H9 (cell line): ENCODE data around the gene RNF217. TPM values are rescaled to one million over a fixed set of nuclear protein-coding genes. Genes with fewer than 3 reads are reported as not detected.

Experiments
- DNase-seq: peaks from one replicate; pipeline ENCODE4 v3.0.0-alpha.2; 2017
- H2AFZ ChIP-seq: one replicate; pipeline ENCODE4 v1.6.1; 2013; ENCODE audit warnings: mild to moderate bottlenecking, low read length, control low read depth, moderate library complexity
- H2AK5ac ChIP-seq: 2 replicates; pipeline ENCODE4 v1.6.1; 2013; ENCODE audit warnings: low read length, control low read depth, mixed read lengths; ENCODE audit not compliant: insufficient read length
- H2BK120ac ChIP-seq: one replicate; pipeline ENCODE4 v1.6.1; 2013; ENCODE audit warnings: low read depth, mild to moderate bottlenecking, low read length, control low read depth, inconsistent platforms; ENCODE audit not compliant: poor library complexity, severe bottlenecking
- H2BK12ac ChIP-seq: 2 replicates; pipeline ENCODE4 v1.6.1; 2013; ENCODE audit warnings: low read length, control low read depth, mixed read lengths, low read depth; ENCODE audit not compliant: insufficient read length
- H2BK15ac ChIP-seq: 2 replicates; pipeline ENCODE4 v1.6.1; 2013; ENCODE audit warnings: low read depth, low read length, control low read depth
- H2BK20ac ChIP-seq: one replicate; pipeline ENCODE4 v1.6.1; 2013; ENCODE audit warnings: low read depth, mild to moderate bottlenecking, low read length, control low read depth, inconsistent platforms; ENCODE audit not compliant: poor library complexity, severe bottlenecking
- H2BK5ac ChIP-seq: 2 replicates; pipeline ENCODE4 v1.6.1; 2013; ENCODE audit warnings: low read length, control low read depth, mixed read lengths; ENCODE audit not compliant: insufficient read length
- H3K14ac ChIP-seq: 2 replicates; pipeline ENCODE4 v1.6.1; 2013; ENCODE audit warnings: low read length, control low read depth; ENCODE audit not compliant: insufficient read depth
- H3K18ac ChIP-seq: 2 replicates; pipeline ENCODE4 v1.6.1; 2013; ENCODE audit warnings: low read depth, mild to moderate bottlenecking, mixed read lengths, low read length, control low read depth; ENCODE audit not compliant: insufficient read length
- H3K23ac ChIP-seq: 2 replicates; pipeline ENCODE4 v1.6.1; 2013; ENCODE audit warnings: low read length, control low read depth, mixed read lengths, low read depth; ENCODE audit not compliant: insufficient read length
- H3K23me2 ChIP-seq: 2 replicates; pipeline ENCODE4 v1.6.1; 2013; ENCODE audit warnings: low read depth, mild to moderate bottlenecking, mixed read lengths, low read length, control low read depth; ENCODE audit not compliant: insufficient read length, poor library complexity, severe bottlenecking
- H3K27ac ChIP-seq: 2 replicates; pipeline ENCODE4 v1.5.1; 2013; ENCODE audit warnings: low read length, control low read depth, mixed read lengths, low read depth; ENCODE audit not compliant: insufficient read length
- H3K27me3 ChIP-seq: 2 replicates; pipeline ENCODE4 v1.6.1; 2013; ENCODE audit warnings: low read length, control low read depth, inconsistent platforms; ENCODE audit not compliant: insufficient read depth
- H3K4ac ChIP-seq: 2 replicates; pipeline ENCODE4 v1.6.1; 2013; ENCODE audit warnings: low read depth, mild to moderate bottlenecking, control low read depth, inconsistent platforms, low read length, moderate library complexity
- H3K4me1 ChIP-seq: 2 replicates; pipeline ENCODE4 v1.6.1; 2013; ENCODE audit warnings: low read length, control low read depth, inconsistent platforms; ENCODE audit not compliant: insufficient read depth
- H3K4me2 ChIP-seq: 2 replicates; pipeline ENCODE4 v1.6.1; 2013; ENCODE audit warnings: low read length, control low read depth, mixed read lengths; ENCODE audit not compliant: insufficient read length, insufficient read depth
- H3K56ac ChIP-seq: 2 replicates; pipeline ENCODE4 v1.6.1; 2013; ENCODE audit warnings: low read depth, mild to moderate bottlenecking, mixed read lengths, low read length, control low read depth; ENCODE audit not compliant: insufficient read length
- H3K79me1 ChIP-seq: 2 replicates; pipeline ENCODE4 v1.6.1; 2013; ENCODE audit warnings: low read depth, mild to moderate bottlenecking, moderate library complexity, low read length, control low read depth, inconsistent platforms; ENCODE audit not compliant: insufficient read depth, poor library complexity, severe bottlenecking
- H3K79me2 ChIP-seq: 2 replicates; pipeline ENCODE4 v1.6.1; 2013; ENCODE audit warnings: low read length, control low read depth, inconsistent platforms; ENCODE audit not compliant: insufficient read depth
- H3K9ac ChIP-seq: 2 replicates; pipeline ENCODE4 v1.6.1; 2013; ENCODE audit warnings: low read length, control low read depth, mixed read lengths; ENCODE audit not compliant: insufficient read length; ENCODE audit errors: extremely low read depth
- H3K9me3 ChIP-seq: one replicate; pipeline ENCODE4 v1.6.1; 2013; ENCODE audit warnings: low read depth, low read length, inconsistent platforms; ENCODE audit not compliant: control insufficient read depth
- H3T11ph ChIP-seq: one replicate; pipeline ENCODE4 v1.6.1; 2013; ENCODE audit warnings: mild to moderate bottlenecking, low read length, control low read depth, inconsistent platforms
- H4K20me1 ChIP-seq: one replicate; pipeline ENCODE4 v1.6.1; 2013; ENCODE audit not compliant: control insufficient read depth, insufficient read length, insufficient read depth
- H4K5ac ChIP-seq: 2 replicates; pipeline ENCODE4 v1.6.1; 2013; ENCODE audit warnings: low read depth, mild to moderate bottlenecking, mixed read lengths, low read length, control low read depth; ENCODE audit not compliant: insufficient read length
- H4K8ac ChIP-seq: replicated peaks from 2 replicates; pipeline ENCODE4 v1.6.1; 2013; ENCODE audit warnings: low read length, control low read depth, mixed read lengths, low read depth; ENCODE audit not compliant: insufficient read length
- H4K91ac ChIP-seq: 2 replicates; pipeline ENCODE4 v1.6.1; 2013; ENCODE audit warnings: low read depth, mild to moderate bottlenecking, moderate library complexity, mixed read lengths, low read length, control low read depth; ENCODE audit not compliant: insufficient read length
- H3K27ac Mint-ChIP-seq, 3 experiments: 2 replicates in 2 of 3; 3 replicates in 1 of 3; pipeline ENCODE4 v1.8.0; 2020 to 2021; ENCODE audit warnings: mixed read lengths in 3 of 3, mild to moderate bottlenecking in 1 of 3, moderate library complexity in 1 of 3
- H3K27me3 Mint-ChIP-seq: 2 replicates; pipeline ENCODE4 v1.8.0; 2021; ENCODE audit warnings: low read depth, mild to moderate bottlenecking, moderate library complexity, mixed read lengths
- H3K36me3 Mint-ChIP-seq, 3 experiments: 2 replicates in 2 of 3; 3 replicates in 1 of 3; pipeline ENCODE4 v1.8.0; 2020 to 2021; ENCODE audit warnings: low read depth in 3 of 3, mixed read lengths in 3 of 3; ENCODE audit not compliant: insufficient read depth in 1 of 3
- H3K4me1 Mint-ChIP-seq, 2 experiments: 2 replicates each; pipeline ENCODE4 v1.8.0; 2020; ENCODE audit warnings: mixed read lengths in 2 of 2
- H3K4me3 Mint-ChIP-seq, 2 experiments: 2 replicates in 1 of 2; 3 replicates in 1 of 2; pipeline ENCODE4 v1.8.0; 2020 to 2021; ENCODE audit warnings: mild to moderate bottlenecking in 2 of 2, mixed read lengths in 2 of 2, moderate library complexity in 1 of 2
- H3K9me3 Mint-ChIP-seq, 2 experiments: 2 replicates in 1 of 2; 3 replicates in 1 of 2; pipeline ENCODE4 v1.8.0; 2020; ENCODE audit warnings: mild to moderate bottlenecking in 2 of 2, mixed read lengths in 2 of 2, moderate library complexity in 1 of 2
- WGBS: extraction: QIAGEN DNeasy Blood & Tissue Kit; methylation state at CpG from one replicate; pipeline ENCODE4 v1.1.7; 2013; ENCODE audit warnings: missing lambda C conversion rate, low lambda C conversion rate, mixed read lengths; ENCODE audit not compliant: insufficient read length; ENCODE audit errors: extremely low coverage; 5-methylcytosine and 5-hydroxymethylcytosine counted together
- total RNA-seq: library from RNA; stranded (reverse); gene quantifications from 2 replicates; pipeline ENCODE4 v1.2.1, GENCODE V29; 2021
- TF ChIP-seq, protein P1 (sequence below): fragments of 200-600 bp; sonication (generic); conservative IDR thresholded peaks from 3 replicates; pipeline ENCODE4 v1.8.0; 2021; ENCODE audit warnings: antibody characterized with exemption, mild to moderate bottlenecking

The RNF217 gene
- total RNA-seq, 1 experiment from 2014 or later: 9.6 TPM

DNA sequence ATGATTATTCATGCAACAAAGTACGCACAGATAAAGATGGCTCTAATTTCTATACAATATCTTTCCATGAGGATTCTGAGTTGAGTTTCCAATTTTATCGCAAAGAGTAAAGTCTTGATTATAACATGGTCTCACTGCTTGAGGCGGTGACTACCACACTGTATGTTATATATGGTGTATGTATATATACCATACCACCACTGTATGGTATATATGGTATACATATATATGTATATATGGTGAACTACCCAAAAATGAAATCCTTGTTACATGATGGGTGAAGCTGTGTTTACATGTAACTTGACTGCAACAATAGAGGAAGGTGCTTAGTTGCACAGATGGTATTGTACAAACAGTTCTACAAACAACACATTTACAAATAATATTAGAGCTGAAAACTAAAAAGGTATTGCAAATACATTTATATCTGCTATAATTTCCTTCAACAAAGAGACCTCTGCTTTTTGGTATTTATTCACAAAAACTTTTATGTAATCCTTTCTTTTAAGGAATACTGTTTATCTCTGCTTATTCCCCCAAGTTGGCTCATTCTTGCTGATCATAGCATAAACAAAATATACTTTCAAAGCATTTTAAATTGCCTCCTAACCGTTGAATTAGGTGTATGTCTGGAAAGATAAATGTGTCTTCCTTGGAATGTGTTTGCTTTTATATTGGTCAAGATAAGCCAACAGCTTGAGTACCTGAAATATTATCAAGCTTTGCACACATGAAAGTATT, 113.7 kb downstream of the RNF217 start:
- no peak overlapping the region for H3K56ac ChIP-seq
- Mint-ChIP-seq H3K4me3 (no peak overlapping the region), H3K27me3 (no peaks in the 10 kb centered on the region), H3K4me1 (peaks cover 11 to 13% of the 10 kb centered on the region in 2 experiments), H3K36me3 (no peaks in the 10 kb centered on the region), H3K9me3 (no peaks in the 10 kb centered on the region), H3K27ac (no peak overlapping the region; a peak in 2 of 7 replicates)
- H3K79me1 ChIP-seq: no peaks in the 10 kb centered on the region
- H4K20me1 ChIP-seq: no peaks in the 10 kb centered on the region
- no peak overlapping the region for H2BK12ac ChIP-seq
- no peak overlapping the region for H2AK5ac ChIP-seq
- H2BK120ac ChIP-seq: no peak overlapping the region
- H3K4ac ChIP-seq: no peak overlapping the region
- no peak overlapping the region for H3K27ac ChIP-seq
- H2BK15ac ChIP-seq: no peak overlapping the region
- H3K9me3 ChIP-seq: no peaks in the 10 kb centered on the region
- H3K23ac ChIP-seq: no peak overlapping the region
- H3T11ph ChIP-seq: no peak overlapping the region
- H4K8ac ChIP-seq: no peak overlapping the region
- H3K9ac ChIP-seq: no peak overlapping the region
- no peak overlapping the region for H3K4me2 ChIP-seq
- TF ChIP-seq, protein P1, sequence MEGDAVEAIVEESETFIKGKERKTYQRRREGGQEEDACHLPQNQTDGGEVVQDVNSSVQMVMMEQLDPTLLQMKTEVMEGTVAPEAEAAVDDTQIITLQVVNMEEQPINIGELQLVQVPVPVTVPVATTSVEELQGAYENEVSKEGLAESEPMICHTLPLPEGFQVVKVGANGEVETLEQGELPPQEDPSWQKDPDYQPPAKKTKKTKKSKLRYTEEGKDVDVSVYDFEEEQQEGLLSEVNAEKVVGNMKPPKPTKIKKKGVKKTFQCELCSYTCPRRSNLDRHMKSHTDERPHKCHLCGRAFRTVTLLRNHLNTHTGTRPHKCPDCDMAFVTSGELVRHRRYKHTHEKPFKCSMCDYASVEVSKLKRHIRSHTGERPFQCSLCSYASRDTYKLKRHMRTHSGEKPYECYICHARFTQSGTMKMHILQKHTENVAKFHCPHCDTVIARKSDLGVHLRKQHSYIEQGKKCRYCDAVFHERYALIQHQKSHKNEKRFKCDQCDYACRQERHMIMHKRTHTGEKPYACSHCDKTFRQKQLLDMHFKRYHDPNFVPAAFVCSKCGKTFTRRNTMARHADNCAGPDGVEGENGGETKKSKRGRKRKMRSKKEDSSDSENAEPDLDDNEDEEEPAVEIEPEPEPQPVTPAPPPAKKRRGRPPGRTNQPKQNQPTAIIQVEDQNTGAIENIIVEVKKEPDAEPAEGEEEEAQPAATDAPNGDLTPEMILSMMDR: no peak
- H2BK20ac ChIP-seq: no peak overlapping the region
- no peak overlapping the region for H4K5ac ChIP-seq
- DNase-seq: no peak
- WGBS: no CpG with 5 or more reads among the region's 4 CpGs
- no peak overlapping the region for H4K91ac ChIP-seq
- no peaks in the 10 kb centered on the region; the same call in 1 of the 2 replicates for H3K4me1 ChIP-seq
- H3K14ac ChIP-seq: no peak overlapping the region
- H3K27me3 ChIP-seq: no peaks in the 10 kb centered on the region
- no peak overlapping the region for H2BK5ac ChIP-seq
- H3K18ac ChIP-seq: no peak overlapping the region
- H3K79me2 ChIP-seq: no peaks in the 10 kb centered on the region
- no peaks in the 10 kb centered on the region for H3K23me2 ChIP-seq
- H2AFZ ChIP-seq: no peak overlapping the region
